ENCODE results near the gene PHOX2A. TPM values are rescaled to one million over a fixed set of nuclear protein-coding genes. Genes with fewer than 3 reads are reported as not detected.

PHOX2A gene
- total RNA-seq, 3 donors from 2014 or later, result not detected

DNA sequence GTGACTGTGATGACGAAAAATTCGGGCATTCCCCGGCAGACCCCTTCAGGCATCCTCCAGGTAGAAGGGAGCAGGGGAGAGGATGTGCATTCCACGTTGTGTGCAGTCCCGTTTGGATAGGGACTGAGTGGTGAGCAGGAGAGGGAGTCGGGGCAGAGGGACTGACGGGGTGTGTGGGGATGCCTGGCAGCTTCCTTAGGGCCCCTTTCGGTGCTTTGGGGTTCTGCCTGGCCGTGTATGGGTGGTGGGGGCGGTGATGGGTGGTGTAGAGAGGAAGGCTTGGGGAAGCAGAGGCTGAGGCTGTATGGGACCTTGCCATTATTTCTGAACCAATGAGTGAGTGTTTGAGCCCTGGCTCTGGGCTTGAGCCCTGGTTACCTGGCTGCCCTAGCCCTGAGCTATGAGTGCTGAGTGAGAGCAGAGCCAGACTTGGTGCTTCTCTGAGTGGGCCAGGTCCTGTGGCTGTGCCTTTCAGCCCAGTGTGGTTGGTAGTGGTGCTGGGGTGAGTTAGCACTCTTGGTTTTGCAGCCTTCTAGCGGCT, 18.5 kb downstream of the PHOX2A start:
- Mint-ChIP-seq H3K27me3 (ENCODE audit: low read depth) (no peaks in the 10 kb centered on the region), H3K9me3 (no peaks in the 10 kb centered on the region), H3K4me1 (ENCODE audit: low read depth) (peaks cover 27% of the 10 kb centered on the region), H3K4me3 (peak overlapping the region; percentile 90), H3K36me3 (ENCODE audit: insufficient read depth) (no peaks in the 10 kb centered on the region)
- ATAC-seq (peak in 1 of 2 donors; percentile 12), DNase-seq (no peak)

DNA sequence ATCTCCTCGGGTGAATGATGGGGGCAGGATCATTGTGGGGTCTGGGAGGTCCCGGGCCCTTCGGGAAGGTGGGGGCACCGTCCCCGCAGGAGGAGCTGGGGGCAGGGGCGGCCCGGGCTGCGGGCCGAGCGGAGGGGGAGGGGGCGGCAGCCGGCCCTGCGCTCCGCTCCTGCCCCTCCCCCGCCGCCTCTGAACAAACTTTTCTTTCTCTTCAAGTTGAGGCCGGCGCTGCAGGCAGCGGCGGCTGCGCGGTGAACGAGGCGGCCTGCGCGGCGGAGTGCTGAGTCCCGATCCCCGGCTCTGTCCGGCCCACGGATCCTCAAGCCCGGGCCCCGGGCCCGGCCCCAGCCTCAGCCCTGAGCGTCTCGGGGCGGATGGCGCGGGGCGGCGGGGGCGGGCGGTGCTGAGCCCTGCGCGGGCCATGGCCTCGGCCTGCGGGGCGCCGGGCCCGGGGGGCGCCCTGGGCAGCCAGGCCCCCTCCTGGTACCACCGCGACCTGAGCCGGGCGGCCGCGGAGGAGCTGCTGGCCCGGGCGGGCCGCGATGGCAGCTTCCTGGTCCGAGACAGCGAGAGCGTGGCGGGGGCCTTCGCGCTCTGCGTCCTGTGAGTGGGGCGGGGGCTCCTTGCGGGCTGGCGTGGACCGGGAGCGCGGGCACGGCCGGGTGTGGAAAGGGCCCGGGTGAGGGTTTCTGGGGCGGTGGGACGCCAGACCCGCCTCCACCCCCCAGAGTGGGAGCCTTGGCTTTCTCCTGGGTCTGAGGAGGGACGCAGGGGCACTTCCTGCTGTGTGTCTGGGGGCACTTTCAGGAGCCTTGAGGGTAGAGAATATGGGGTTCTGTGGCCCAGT, 19.2 kb downstream of the PHOX2A start, which contains the start of gene INPPL1:
TSS of gene INPPL1 (plus strand) at position 204 of the 847 bp plus-strand sequence. CDS start at position 422, 218 bp downstream.
- ATAC-seq (peak; percentile 11 to 17), DNase-seq (no peak)
- Mint-ChIP-seq H3K4me1 (ENCODE audit: low read depth) (peaks cover 27% of the 10 kb centered on the region), H3K36me3 (ENCODE audit: insufficient read depth) (no peaks in the 10 kb centered on the region), H3K4me3 (peak within 1 kb of the TSS; percentile 95), H3K27me3 (ENCODE audit: low read depth) (no peaks in the 10 kb centered on the region), H3K9me3 (no peaks in the 10 kb centered on the region)

DNA sequence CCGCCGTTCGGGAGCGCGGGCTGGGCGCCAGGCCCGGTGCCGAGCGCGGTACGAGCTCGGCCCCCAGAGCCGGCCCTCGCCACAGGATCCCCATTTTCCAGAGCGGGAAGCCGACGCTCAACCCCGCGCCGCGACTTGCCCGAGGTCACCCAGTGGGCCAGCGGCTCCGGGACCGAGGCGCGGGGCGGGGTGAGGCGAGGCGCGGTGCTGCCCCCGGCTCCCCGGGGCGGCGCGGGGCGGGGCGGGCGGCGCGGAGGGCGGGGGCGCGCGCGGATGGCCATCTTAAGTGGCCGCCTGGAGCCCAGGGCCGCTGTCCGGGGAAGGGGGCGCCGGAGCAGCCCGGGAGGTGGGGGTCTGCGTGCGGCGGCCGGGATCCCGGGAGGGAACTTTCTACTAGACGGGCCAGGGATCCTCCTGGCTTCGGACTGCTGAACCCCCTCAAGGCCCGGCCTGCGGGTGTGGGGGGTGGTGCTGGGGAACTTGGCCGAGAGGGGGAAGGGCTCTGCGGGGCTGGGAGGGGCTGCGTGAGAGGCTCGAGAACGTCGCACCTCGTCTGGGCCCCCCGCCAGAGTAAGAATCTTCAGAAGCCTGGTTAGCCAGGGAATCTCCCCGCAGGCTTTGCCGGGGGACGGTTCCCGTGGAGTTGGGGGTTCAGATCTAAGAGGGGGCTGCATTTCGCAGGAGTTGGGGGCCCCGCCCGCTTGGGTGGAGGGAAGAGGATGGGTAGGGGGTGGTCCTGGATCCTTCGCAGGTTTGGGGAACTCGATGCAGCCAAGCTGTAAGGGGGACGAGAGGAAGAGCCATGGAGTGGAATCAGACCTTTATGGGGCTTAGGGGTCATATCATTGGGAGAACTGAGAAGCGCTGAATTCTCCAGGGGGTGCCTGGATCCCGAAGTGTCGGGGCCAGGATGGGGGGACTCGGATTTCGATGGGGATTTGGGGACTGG, 20.1 kb downstream of the PHOX2A start:
- no peaks in the 10 kb centered on the region for H3K9me3 Mint-ChIP-seq
- peak; percentile 33 for DNase-seq
- peak; percentile 61 to 67 for ATAC-seq
- peak overlapping the region; percentile 95 for H3K4me3 Mint-ChIP-seq
- peaks cover under 1% of the 10 kb centered on the region for H3K27me3 Mint-ChIP-seq (ENCODE audit: low read depth)
- no peaks in the 10 kb centered on the region for H3K36me3 Mint-ChIP-seq (ENCODE audit: insufficient read depth)
- H3K4me1 Mint-ChIP-seq (ENCODE audit: low read depth), result peaks cover 27% of the 10 kb centered on the region

DNA sequence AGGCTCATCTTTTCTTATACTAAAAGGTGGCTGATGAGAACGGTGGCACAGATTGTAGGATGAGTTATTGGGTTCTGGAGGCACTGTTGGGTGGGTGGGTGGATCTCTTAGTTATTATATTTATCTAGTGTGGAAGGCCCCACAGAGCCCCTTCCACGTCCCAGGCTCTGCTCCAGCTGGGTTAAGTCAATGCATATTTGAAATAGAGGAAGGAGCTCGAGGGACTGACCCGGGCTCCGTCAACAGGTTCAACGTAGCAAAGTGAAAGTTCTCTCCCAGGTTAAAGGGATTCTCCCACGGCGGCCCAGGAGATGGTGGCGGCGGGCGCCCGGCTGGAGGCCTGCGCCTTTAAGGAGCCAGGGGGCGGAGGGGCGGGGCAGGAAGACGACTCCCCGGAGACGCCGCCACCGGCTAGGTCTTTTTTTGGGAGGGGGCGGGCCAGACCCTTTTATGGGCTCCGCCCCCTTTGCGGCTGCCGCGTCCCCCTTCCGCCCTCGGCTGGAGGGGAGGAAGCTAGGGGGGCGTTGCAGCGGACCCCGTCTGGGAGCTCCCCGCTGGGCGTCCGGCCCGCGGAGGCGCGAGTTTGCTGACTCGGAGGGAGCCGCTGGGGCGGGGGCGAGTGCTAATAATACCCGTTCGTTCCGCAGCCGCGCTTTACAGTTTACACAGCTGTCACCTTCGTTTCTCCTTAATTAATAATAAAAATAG, 20.9 kb downstream of the PHOX2A start:
- peak; percentile 91 for DNase-seq
- Mint-ChIP-seq H3K4me3 (peak overlapping the region; percentile 86), H3K36me3 (ENCODE audit: insufficient read depth) (no peaks in the 10 kb centered on the region), H3K27me3 (ENCODE audit: low read depth) (peaks cover 5% of the 10 kb centered on the region), H3K9me3 (no peaks in the 10 kb centered on the region), H3K4me1 (ENCODE audit: low read depth) (peaks cover 27% of the 10 kb centered on the region)
- ATAC-seq, result peak; percentile 76 to 78

DNA sequence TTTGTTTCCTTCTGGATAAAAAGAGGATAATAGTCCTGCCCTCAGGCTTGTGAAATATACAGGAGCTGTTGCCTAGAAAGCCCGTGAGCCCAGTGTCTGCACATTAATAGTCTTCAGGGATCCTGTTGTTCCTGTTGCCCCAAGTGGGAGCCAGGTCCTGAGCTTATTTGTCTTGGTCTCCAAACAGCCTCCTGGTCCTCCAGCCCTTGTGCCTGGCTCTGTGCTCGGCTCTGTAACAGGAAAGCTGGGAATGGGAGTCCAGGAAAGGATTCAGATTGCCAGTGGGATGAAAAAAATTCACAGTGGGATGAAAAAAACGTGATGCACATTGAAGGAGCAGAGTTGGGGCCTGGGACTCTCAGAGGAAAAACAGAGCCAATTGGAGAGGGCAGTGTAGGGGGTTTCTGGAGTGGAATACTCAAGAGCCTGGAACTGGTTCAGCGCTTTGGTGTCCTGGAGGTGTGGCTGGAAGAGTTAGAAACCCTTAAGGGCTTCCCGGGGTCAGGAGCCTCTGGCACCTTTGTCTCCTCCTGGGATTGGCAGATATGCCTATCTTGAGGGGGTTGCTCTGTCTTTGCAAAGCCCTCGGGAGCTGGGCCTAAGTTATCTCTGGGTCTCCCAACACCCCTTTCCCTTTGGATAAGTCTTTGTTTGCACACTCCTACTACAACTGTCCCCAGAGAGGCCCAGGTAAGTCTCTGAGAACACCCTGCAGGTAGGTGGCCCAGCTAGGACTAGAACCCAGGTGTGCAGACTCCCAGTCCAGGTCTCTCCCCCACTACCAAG, 21.7 kb downstream of the PHOX2A start:
- no peak for ATAC-seq
- H3K4me1 Mint-ChIP-seq (ENCODE audit: low read depth), result peaks cover 29% of the 10 kb centered on the region
- H3K36me3 Mint-ChIP-seq (ENCODE audit: insufficient read depth), result no peaks in the 10 kb centered on the region
- H3K27me3 Mint-ChIP-seq (ENCODE audit: low read depth), result peaks cover 9% of the 10 kb centered on the region
- DNase-seq, result no peak
- H3K9me3 Mint-ChIP-seq, result no peaks in the 10 kb centered on the region
- H3K4me3 Mint-ChIP-seq, result peak overlapping the region; percentile 86

DNA sequence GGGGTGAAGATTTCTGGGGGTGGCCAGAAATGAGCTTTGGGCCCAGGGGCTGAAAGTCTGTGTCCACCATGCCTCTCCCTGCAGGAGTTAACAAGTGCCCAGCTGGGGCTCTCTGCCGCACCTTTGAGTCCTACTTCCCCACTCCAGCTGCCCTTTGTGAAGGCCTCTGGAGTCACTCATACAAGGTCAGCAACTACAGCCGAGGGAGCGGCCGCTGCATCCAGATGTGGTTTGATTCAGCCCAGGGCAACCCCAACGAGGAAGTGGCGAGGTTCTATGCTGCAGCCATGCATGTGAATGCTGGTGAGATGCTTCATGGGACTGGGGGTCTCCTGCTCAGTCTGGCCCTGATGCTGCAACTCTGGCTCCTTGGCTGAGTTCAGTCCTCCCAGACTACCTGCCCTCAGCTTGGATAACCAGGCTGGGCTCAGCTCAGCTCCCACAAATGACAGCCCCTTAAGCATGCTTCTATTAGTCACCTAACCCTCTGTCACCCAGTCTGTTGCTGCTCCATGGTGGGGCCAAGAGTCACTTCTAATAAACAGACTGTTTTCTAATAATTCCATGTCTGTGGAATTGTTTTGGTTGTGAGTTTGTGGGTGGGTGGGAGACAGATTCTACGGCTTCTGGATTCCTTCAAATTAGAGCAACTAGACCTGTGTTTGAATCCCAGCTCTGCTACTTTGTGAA, 22.4 kb downstream of the PHOX2A start:
- ATAC-seq (no peak), DNase-seq (no peak)

DNA sequence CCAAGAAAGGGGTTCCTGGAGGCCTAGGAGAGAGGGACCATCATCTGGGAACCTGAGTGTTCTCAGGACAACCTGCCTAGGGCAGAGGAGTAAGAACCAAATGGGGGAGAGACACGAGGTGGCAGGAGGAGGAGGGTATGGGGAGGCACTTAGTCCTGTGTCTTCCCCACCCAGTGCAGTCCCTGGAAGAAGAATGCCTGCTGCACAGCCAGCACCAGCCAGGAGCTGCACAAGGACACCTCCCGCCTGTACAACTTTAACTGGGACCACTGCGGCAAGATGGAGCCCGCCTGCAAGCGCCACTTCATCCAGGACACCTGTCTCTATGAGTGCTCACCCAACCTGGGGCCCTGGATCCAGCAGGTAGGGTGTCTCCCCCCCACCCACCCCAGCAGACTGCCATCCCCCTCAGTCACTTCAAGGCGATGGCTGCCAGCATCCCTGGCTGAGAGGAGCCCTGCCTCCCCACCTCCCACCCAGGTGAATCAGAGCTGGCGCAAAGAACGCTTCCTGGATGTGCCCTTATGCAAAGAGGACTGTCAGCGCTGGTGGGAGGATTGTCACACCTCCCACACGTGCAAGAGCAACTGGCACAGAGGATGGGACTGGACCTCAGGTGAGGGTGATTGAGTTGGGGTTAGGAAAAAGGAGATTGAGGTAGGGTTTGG, 23.1 kb downstream of the PHOX2A start:
- H3K9me3 Mint-ChIP-seq, result no peaks in the 10 kb centered on the region
- peaks cover 23% of the 10 kb centered on the region for H3K4me1 Mint-ChIP-seq (ENCODE audit: low read depth)
- DNase-seq, result no peak
- no peak for ATAC-seq
- no peak overlapping the region for H3K4me3 Mint-ChIP-seq
- H3K36me3 Mint-ChIP-seq (ENCODE audit: insufficient read depth), result no peaks in the 10 kb centered on the region
- H3K27me3 Mint-ChIP-seq (ENCODE audit: low read depth), result peaks cover 20% of the 10 kb centered on the region

More for the DNA sequence above, 22.4 kb downstream of the PHOX2A start:
- H3K4me1 Mint-ChIP-seq (ENCODE audit: low read depth), result peaks cover 29% of the 10 kb centered on the region
- H3K9me3 Mint-ChIP-seq, result no peaks in the 10 kb centered on the region
- peaks cover 16% of the 10 kb centered on the region for H3K27me3 Mint-ChIP-seq (ENCODE audit: low read depth)
- H3K36me3 Mint-ChIP-seq (ENCODE audit: insufficient read depth), result no peaks in the 10 kb centered on the region
- H3K4me3 Mint-ChIP-seq, result no peak overlapping the region

DNA sequence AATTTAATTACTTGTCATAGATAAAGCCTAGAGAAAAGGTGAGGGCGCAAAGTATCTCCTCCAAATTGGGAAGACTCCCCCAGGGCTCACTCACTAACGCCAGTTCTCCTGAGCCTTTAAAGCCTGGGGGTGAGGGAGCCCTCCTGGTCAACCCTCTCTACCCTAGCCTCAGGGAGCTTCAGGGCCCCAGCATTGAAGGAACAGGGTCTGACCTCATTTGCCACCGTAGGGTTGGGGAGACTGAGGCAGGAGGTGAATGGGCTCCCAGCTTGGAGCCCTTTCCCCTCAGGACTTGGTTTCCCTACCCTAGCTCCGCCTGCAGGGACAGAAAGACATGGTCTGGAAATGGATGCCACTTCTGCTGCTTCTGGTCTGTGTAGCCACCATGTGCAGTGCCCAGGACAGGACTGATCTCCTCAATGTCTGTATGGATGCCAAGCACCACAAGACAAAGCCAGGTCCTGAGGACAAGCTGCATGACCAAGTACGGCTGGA, 25.7 kb downstream of the PHOX2A start:
- Mint-ChIP-seq H3K9me3 (no peaks in the 10 kb centered on the region), H3K36me3 (ENCODE audit: insufficient read depth) (no peaks in the 10 kb centered on the region), H3K27me3 (ENCODE audit: low read depth) (peaks cover 23% of the 10 kb centered on the region), H3K4me3 (no peak overlapping the region), H3K4me1 (ENCODE audit: low read depth) (peaks cover 16% of the 10 kb centered on the region)
- ATAC-seq, result no peak
- no peak for DNase-seq

DNA sequence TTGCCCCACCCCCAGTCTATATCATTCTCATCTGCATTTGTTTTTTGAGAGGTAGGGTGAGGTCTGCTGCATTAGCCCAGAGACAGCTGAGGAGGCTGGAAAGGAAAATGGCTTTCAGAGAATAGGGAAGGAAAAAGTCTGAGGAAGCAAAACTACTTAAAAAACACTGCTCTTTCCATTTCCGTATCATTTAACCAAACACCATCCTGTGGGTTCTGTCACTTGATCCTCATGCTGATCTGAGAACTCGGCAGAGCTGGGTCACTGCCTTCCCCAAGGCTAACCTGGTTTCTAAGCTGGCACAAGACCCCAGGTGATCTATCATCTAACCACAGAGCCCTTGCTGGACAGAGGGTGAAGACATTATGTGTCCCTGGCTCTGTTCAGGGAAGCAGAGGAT, 26.1 kb downstream of the PHOX2A start:
- ATAC-seq (no peak), DNase-seq (no peak)
- H3K36me3 Mint-ChIP-seq (ENCODE audit: insufficient read depth), result no peaks in the 10 kb centered on the region
- H3K4me3 Mint-ChIP-seq, result no peak overlapping the region
- H3K27me3 Mint-ChIP-seq (ENCODE audit: low read depth), result peaks cover 25% of the 10 kb centered on the region
- H3K9me3 Mint-ChIP-seq, result no peaks in the 10 kb centered on the region
- peaks cover 13% of the 10 kb centered on the region for H3K4me1 Mint-ChIP-seq (ENCODE audit: low read depth)

DNA sequence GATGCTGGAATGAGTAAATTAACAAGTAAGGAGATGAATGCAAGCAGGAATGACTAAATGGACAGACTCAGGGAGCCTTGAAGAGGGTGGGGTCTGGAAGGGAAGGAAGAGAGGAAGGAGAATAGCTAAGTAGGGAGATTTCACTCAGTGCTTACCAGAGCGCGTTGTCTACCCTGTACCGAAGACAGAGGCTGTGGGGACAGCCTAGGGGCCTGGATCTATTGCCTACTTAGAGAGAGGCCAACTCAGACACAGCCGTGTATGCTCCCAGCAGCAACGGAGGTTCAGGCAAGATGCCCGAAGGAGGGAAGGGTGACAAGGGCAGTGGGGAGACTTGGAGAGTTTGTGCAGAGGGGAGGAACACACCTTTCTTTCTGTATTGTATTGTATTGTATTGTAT, 27.3 kb downstream of the PHOX2A start, which contains the start of gene FOLR2:
TSS of gene FOLR2 (plus strand) at position 157 of the 400 bp plus-strand sequence. CDS start 1,791 bp downstream, outside the sequence.
- DNase-seq (no peak), ATAC-seq (no peak)
- no peaks in the 10 kb centered on the region for H3K36me3 Mint-ChIP-seq (ENCODE audit: insufficient read depth)
- H3K9me3 Mint-ChIP-seq, result no peaks in the 10 kb centered on the region
- H3K27me3 Mint-ChIP-seq (ENCODE audit: low read depth), result peaks cover 29% of the 10 kb centered on the region
- H3K4me3 Mint-ChIP-seq, result no peak within 1 kb of the TSS
- H3K4me1 Mint-ChIP-seq (ENCODE audit: low read depth), result peaks cover 4% of the 10 kb centered on the region

DNA sequence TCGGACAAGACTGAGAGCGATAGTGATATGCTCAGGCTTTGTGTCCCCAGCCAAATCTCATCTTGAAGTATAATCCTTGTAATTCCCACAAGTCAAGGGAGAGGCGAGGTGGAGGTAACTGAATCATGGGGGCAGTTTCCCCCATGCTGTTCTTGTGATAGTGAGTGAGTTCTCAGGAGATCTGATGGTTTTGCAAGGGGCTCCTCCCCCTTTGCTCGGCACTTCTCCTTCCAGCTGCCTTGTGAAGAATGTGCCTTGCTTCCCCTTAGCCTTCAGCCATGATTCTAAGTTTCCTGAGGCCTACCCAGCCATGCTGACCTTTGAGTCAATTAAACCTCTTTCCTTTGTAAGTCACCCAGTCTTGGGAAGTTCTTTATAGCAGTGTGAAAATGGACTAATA, 34.9 kb downstream of the PHOX2A start:
- Mint-ChIP-seq H3K4me3 (no peak overlapping the region), H3K9me3 (peaks cover 18% of the 10 kb centered on the region), H3K4me1 (ENCODE audit: low read depth) (no peaks in the 10 kb centered on the region), H3K36me3 (ENCODE audit: insufficient read depth) (peaks cover 7% of the 10 kb centered on the region), H3K27me3 (ENCODE audit: low read depth) (peaks cover 7% of the 10 kb centered on the region)
- DNase-seq (no peak), ATAC-seq (no peak)

DNA sequence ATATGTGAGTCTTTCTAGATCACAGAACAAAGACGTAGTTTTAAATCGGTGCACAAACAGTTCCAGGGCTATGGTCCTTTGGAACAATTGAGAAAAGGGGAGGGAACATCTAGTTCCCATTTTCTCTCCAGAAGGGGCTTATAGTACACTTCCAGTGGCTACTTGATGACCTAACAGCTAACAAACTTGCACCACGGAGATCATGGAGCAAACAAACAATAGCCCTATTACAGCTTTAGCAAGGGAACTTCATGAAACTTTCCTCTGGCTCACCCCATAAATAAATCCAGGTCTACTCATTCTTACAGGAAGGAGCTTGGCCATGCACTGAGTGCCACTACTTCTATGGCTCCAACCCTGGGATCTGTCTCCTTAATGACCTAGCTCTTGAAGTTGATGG, 35.7 kb downstream of the PHOX2A start:
- peaks cover 18% of the 10 kb centered on the region for H3K9me3 Mint-ChIP-seq
- ATAC-seq, result no peak
- no peaks in the 10 kb centered on the region for H3K4me1 Mint-ChIP-seq (ENCODE audit: low read depth)
- no peak overlapping the region for H3K4me3 Mint-ChIP-seq
- peaks cover 6% of the 10 kb centered on the region for H3K27me3 Mint-ChIP-seq (ENCODE audit: low read depth)
- H3K36me3 Mint-ChIP-seq (ENCODE audit: insufficient read depth), result peaks cover 7% of the 10 kb centered on the region
- no peak for DNase-seq
